ENCODE measurements around the gene GIMAP2.
"Not testable (repeated sequence)": the region's sequence is repeated elsewhere in the genome, so short reads cannot be mapped to it uniquely, and the experiment has no call there.

The GIMAP2 gene

DNA sequence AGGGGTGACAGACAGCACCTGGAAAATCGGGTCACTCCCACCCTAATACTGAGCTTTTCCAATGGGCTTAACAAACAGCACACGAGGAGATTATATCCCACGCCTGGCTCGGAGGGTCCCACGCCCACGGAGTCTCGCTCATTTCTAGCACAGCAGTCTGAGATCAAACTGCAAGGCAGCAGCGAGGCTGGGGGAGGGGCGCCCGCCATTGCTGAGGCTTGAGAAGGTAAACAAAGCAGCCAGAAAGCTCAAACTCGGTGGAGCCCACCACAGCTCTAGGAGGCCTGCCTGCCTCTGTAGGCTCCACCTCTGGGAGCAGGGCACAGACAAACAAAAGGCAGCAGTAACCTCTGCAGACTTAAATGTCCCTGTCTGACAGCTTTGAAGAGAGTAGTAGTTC is 6.9 kb upstream of the GIMAP2 start:
- not testable (repeated sequence) for DNase-seq

DNA sequence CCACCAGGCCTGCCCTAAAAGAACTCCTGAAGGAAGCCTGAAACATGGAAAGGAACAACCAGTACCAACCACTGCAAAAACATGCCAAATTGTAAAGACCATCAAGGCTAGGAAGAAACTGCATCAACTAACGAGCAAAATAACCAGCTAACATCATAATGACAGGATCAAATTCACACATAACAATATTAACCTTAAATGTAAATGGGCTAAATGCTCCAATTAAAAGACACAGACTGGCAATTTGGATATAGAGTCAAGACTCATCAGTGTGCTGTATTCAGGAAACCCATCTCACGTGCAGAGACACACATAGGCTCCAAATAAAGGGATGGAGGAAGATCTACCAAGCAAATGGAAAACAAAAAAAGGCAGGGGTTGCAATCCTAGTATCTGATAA is 5.1 kb upstream of the GIMAP2 start:
- DNase-seq, result not testable (repeated sequence)

DNA sequence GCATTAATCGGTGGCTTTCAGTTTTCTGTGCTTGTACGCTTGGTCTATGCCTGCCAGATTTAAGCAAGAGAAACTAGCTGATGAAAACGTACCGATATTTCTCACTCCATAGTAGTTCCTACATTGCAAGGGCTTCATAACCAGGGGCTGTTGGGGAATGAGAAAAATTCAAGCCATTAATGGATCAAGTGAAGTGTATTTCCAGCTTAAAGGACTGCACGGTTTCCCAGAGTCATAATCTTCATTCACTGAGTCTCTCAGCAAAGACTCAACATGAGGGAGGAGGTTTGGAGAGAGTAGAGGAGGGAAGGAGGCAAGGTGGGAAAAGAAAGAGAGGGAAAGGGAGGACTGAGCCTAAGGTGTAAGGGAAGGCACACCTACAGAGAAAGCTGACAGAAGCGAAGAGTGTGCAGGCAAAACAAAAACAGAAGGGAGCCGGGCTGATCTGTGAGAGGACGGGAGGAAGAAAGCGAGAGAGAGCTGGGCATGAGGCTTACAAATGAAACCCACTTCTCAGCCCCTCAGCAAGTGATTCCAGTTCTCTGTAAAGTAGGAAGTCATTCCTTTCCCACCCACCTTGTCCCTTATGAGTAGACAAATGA is 625 bp downstream of the GIMAP2 start:
- DNase-seq, result peak in 1 of 2 experiments; percentile 40

DNA sequence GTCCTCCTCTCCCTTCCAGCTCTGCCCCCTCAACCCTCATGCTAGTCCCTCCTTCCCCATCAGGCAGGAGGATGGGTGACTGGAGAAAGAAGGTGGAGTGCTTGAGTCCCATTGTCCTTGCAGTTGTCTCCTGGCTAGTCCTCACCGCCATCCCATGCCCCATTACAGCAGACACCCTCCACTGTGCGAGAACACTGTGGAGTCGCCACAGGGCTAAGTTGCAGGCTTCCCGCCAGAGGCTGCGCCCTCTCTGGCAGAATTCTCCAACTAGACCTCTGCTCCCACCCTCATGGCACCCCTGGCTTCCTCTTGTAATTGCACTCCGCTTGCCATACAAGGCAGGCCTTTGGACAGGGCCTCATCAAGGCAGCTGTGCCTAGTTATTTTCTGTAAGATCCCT is 3.1 kb downstream of the GIMAP2 start:
- DNase-seq, result no peak

DNA sequence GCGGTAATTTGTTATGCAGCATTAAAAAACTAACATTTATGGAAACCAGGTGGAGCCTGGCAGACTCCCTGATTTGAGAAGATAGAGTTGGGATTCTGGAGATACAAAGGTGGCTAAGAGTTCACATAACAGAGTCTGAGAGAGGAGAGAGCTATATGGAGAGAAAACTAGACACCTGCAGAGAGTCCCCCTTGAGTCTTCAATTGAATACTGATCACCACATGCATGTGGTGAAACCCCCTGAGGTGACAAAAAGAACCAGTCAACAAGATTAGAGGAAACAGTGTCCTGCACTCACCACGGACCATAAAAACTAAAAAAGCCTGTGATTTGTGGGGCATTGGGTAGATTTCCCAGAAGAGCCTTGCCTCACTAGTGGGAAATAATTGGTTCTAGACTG is 10.1 kb downstream of the GIMAP2 start:
- DNase-seq, result no peak

DNA sequence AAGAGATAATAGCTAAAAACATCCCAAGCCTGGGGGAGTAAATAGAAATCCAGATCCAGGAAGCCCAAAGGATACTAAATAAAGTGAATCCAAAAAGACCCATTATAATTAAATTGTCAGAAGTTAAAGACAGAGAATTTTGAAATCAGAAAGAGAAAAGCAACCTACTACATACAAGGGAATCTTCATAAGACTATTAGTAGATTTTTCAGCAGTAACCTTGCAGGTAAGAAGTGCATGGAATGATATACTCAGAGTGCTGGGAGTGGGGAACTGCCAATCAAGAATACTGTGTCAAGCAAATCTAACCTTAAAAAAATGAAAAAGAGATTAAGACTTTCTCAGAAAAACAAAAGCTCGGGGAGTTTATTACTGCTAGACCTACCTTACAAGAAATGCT is 17.7 kb downstream of the GIMAP2 start:
- no peak for DNase-seq

DNA sequence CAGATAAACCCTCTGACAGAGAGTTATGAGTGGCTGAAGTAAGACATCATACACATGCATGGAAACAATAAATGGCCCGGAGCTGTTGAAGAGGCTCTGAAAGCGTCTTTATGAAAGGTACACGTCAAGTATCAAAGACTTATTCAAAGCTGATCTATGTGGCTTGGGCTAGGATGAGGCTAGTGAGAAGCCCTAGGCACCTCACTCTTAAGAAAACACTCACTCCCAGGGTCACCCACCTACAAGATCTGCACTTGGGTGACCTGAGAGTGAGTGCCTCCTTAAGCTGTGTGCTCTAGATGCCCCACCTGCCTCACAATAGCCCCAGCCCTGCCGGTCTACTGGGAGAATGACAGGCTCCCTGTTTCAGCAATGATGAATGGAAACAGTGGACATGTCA is 29.8 kb downstream of the GIMAP2 start:
- no peak for DNase-seq

DNA sequence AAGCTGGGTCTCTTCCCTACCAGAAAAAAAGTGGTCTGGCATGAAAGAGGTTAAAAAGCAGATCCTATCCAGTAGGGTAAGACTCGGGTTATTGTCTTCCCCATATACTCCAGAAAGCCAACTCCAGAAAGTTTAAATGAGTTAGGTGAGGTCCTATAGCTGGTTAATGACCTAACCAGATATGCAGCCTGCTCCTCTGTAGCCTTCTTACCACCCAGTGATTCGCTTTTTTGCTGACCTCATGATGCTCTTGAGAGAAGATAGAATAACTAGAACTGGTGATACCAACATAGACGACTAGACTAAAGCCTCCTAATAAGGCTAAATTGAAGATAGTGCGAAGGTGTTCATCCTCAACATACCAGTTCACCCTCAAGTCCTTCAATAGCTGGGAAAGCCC is 30.2 kb downstream of the GIMAP2 start:
- DNase-seq, result no peak

DNA sequence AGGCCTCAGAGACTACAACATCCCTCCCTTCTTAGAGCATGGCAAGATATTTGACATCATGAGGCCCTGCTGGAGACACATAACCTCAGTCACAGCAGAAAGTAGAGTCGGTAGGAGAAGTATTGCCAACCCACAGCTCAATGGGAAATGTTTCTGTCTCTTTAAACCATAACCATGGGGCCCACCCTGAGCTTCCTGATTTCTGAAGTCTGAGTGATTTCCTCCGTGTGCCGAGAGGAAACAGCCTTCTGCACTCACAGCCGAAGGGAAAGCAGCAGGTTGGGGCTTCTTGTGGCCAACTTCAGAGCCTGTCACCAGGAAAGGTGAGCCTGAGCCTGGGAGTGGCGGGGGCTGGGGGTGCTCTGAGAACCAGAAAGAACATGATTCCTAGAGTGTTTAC is 30.9 kb downstream of the GIMAP2 start, which contains the start of gene GIMAP1:
Gene GIMAP1 (plus strand): TSS at position 246 of the 400 bp plus-strand sequence. CDS start 2,435 bp downstream, outside the sequence.
- peak; percentile 62 to 79 for DNase-seq

DNA sequence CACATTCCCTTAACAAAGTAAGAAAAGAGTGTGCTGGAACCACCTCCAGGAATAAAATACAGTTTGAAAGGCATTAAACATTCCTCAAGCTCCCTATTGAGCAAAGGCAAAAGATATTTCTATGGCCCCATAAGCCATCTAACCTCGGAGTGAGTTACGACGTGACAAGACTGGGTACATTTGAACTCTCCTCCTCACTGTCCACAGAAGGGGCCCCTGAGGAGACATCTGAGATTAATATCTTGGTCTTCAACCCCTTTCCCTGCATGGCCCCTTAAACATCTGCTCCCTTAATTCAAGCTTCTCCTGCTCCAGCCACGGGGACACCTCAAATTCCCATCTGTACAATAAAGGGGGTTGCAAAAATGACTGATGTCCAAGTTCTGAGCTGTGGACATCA is 31.4 kb downstream of the GIMAP2 start:
- DNase-seq, result no peak

DNA sequence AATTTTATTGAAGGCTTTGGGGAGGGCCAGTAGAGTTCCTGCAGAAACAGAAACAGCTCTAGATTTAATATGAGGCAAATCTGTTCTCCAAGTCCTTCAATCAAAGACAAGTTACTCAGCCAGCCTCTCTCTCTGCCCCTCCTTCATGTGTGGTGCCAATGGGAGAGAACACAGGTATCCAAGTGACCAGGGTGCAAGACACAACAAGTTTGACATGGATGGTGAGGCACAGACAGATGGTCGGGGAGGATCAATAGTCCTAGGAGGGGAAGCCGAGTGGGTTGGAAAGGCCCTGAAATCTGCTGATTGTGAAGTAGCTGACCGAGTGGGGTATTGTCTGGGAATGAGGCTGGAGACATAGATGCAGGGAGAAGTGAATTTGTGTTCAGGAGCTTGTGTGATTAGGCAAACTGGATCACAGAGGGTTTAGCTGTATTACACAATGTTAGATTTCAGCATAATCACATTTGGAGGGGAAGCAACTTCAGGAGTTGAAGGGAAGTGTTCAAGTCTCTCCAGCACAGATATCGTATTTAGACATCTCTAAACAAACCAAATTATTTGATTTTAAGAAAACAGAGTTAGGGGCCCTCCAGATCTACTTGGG is 32.4 kb downstream of the GIMAP2 start:
- peak; percentile 49 to 72 for DNase-seq

DNA sequence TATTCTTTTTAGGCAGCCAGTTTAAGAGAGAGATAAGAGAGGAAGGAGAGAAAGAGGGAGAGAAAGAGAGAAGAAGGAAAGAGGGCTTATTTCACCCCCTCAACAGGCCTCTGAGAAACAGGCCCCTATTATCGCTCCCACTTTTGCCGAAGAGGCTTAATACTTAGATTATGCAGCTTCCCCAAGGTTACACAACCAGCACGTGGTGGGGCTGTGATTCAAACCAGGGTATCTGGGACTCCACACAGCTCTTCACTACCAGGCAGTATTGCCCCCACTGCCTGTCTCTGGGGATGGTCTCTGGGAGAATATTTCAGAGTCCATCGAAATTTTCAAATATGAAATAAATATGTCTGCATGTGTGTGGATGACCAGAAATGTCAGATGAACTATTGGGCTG is 33.9 kb downstream of the GIMAP2 start:
- DNase-seq, result no peak

DNA sequence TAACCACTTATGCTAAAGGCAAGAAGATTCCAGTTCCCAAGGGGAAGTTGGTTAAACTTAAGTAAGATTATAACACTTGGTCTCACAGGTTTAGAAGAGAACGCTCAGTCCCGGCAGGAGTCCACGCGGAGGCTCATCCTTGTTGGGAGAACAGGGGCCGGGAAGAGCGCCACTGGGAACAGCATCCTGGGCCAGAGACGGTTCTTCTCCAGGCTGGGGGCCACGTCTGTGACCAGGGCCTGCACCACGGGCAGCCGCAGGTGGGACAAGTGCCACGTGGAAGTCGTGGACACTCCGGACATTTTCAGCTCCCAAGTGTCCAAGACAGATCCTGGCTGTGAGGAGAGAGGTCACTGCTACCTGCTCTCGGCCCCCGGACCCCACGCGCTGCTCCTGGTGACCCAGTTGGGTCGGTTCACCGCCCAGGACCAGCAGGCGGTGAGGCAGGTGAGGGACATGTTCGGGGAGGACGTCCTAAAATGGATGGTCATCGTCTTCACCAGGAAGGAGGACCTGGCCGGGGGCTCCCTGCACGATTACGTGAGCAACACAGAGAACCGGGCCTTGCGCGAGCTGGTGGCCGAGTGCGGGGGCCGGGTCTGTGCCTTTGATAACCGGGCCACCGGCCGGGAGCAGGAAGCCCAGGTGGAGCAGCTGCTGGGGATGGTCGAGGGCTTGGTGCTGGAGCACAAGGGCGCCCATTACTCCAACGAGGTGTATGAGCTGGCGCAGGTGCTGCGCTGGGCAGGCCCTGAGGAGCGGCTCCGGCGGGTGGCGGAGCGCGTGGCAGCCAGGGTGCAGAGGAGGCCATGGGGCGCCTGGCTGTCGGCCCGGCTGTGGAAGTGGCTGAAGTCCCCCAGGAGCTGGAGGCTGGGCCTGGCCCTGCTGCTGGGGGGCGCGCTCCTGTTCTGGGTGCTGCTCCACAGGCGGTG is 34.7 kb downstream of the GIMAP2 start:
- no peak for DNase-seq

DNA sequence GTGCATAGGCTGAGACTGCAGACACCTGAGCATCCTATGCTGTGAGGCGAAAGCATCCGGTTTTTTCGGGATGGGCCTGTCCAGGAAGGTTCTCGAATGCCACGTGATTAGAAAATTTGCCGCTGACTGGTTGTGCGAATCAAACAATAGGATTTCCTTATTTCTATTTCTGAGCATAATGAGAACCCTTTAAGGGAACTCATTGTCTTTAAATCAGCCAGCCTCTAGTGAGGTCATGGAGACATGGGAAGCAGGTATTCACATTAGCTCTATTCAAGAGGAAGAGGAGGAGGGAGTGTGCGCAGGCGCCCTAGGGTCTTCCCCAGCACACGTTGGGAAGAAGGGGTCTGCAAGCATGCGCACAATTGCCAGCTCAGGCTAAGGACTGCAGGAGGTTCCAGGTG is 36.5 kb downstream of the GIMAP2 start:
- no peak for DNase-seq

DNA sequence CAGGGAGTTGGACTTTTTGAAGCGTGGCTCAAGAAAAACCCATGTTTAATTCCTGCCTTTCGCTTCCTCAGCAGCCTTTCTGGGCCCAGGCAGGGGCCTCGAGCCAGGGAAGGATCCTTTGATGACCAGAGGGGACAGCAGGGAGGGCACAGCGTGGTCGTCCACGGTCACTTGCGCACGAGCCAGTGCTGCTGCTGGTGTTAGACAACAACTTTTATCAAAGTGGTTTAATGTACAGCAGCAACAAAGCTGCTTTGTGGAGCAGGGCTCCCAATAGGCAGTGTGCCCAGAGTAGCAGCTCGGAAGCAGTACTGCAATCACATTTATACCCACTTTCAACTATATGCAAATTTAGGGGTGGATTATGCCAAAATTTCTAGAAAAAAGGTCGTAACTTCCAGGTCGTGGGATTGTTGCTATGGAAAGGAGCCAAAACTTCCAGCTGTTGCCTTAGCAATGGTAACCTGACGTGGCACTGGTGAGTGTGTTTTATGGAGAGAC is 37.0 kb downstream of the GIMAP2 start:
- DNase-seq, result no peak

DNA sequence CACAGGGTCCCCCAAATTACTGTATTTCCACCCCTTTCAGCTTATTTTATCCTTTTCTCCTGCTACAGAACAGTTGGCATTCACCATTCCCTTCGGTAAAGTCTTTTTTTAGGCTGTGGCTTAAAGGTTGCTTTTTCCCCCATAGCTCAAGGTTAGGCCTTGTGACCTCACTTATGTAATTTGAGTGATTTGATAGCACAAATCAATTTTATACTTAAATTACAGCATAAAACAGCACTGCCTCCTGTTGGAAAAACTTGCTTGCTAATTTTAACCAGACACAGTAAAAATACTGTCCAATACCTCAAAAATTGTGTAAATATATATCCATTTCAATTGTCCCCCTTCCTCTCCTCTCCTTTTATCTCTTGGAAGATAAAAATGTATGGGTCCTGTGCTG is 38.0 kb downstream of the GIMAP2 start:
- no peak for DNase-seq

DNA sequence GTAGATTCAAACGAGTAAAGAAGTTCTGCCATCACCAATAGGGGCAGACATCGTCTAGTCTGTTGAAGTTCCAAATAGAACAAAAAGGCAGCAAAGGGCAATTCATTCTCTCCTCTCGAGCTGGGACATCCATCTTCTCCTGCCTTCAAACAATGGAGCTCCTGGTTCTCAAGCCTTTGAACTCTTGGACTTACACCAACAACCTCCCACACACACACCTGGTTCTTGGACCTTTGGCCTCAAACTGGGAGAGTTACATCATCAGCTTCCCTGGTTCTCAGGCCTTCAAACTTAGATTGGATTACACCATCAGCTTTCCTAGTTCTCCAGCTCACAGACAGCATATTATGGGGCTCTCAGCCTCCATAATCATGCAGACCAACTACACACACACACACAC is 41.9 kb downstream of the GIMAP2 start:
- no peak for DNase-seq

DNA sequence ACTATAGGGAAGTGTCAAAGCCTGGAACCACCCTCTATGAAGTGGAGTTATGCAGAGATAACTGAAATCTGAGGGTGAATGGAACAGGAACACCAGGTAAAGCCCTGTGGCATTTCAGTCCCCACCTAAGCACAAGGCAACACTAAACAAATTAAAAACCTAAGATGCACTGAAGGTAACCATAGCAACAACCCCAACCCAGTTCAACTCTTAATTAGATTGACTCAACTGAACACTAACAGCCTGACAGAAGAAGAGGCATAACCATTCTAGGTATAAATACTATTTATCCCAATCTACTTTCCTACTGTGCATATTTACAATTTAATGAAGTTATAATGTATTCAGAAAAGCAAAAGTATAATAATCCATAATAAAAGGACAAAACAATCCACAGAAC is 42.5 kb downstream of the GIMAP2 start:
- DNase-seq, result no peak

DNA sequence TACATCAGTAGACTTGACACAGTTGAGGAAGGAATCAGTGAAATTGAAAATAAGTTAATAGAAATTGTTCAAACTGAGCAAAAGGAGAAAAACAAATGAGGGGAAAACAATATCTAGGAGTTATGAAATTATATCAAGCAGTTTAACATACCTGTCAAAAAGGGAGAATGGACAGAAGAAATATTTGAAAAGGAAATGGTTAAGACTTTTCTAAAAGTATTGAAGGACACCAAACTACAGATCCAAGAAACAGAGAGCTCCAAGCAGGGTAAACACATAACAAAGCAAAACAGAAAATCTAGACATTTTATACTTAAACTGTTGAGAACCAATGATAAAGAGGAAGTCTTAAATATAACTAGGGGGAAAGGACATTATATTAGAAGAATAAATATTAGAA is 43.1 kb downstream of the GIMAP2 start:
- DNase-seq, result no peak

DNA sequence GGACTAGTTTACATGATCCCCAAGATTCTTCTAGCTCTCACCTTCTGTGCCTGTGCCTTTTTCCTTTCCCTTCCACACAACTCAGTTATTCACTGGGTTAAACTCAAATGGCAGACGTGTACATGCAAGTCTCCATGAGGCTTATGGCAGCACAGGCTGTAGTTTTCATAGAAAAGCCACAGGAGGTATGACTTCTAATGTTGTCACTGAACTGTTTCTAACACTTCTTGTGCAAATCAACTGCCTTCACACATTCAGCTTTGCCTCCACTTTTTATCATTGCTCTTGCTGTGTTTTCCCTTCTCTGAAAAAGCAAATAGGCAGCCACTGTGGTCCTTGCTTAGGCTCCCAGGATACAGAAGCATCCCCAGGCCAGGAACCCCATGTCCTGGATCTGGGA is 46.4 kb downstream of the GIMAP2 start:
- no peak for DNase-seq

DNA sequence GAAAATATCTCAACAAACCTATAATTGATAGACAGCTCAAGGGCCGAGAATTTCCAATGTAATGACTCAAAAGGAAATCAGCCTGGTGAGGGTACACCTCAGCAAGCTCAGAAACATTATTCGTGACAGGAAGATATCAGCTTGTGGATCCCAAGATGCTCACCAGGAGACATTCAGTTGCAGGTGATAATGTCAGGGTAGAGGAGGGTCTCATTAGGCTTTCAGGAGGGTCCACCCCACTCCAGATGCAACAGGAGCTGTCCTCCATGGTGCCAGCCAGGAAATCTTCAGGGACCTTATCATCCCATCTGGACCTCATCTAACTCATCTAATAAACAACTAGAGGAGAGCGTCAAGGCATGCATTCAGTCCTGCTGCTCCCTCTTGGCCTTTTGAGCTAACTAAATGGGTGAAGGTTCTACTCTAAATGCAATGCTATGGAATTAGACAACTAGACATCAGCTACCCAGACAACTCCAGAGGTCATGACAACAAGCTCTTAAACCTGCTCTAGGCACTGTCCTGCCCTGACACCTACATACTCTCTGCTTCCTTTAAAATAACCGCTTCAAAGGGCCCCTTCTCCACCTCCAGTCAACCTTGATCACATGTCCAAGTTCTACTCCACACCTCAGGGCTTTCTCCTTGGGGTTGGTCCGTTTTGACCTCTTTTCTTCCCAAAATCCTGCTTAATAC is 47.4 kb downstream of the GIMAP2 start:
- no peak for DNase-seq

DNA sequence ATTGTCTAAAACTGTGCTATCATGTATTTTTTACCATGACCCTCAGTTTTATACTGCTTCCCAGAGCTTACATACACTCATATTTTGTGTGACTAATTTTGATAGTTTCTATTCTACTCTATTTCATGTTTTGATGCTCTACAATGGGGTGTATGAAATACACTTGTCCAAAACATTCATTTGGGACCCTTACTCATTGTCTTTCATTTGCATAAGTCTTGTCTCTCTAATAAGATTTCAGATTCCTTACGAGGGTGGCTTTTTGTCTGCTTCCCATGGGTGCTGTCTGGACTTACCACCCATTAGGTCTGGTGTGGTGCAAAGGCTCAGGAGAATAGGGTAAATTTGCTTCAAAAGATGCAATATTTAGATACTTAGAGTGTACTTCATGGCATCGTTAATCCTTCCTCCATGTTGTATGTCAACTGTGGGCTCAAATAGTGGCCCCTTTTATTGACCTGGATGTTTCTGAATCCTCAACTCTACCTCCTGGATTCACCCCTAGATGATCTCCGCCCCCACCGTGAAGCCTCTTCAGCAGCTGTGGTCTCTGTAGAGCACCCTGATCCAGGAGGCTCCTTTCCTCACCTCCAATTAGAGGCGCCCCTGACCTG is 48.1 kb downstream of the GIMAP2 start:
- no peak for DNase-seq

DNA sequence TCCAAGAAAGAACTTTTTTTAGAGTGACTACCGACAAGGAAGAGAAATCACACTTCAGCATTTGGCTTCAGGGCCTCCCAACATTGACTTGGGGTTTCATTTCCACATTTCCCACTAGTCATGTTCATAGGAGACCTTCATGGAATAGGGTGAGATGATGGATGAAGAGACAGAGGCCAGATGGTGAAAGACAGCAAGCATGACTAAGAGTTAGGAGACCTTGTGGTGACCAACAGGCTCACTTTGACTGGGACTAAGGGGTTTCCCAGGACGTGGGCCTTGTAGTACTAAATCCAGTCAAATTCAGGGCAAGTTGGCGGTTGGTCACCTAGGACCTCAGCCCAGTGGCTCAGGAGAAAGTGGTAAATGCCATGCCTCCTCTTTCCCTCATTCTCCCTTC is 48.7 kb downstream of the GIMAP2 start:
- no peak for DNase-seq

Measured in AML-193 (cell line).